SK-N-SH (cell line): ENCODE data around the gene ESRRA. TPM values are rescaled to one million over a fixed set of nuclear protein-coding genes. Genes with fewer than 3 reads are reported as not detected.

Experiments
- CTCF ChIA-PET: fragments of 300-600, 350-600 bp; formaldehyde crosslinking; extraction: SDS; loops from one replicate; lab custom pipeline; 2021; lab: Yijun Ruan, JAX
- POLR2A ChIA-PET: fragments of 350-600 bp; sonication (Branson Sonifier 250); formaldehyde crosslinking; extraction: SDS; loops from one replicate; lab custom pipeline; 2020; ENCODE audit warnings: antibody characterized with exemption, inconsistent platforms; lab: Yijun Ruan, JAX
- DNase-seq: peaks from one replicate; pipeline ENCODE4 v3.0.0; 2012
- H2AFZ ChIP-seq: fragments of 200-600 bp; sonication (generic); 2 replicates; pipeline ENCODE4 v1.8.1; 2016; ENCODE audit warnings: antibody characterized with exemption, mild to moderate bottlenecking, low read depth
- H3F3A ChIP-seq: fragments of 200-600 bp; sonication (generic); replicated peaks from 2 replicates; pipeline ENCODE3; 2016; ENCODE audit warnings: antibody characterized with exemption, mild to moderate bottlenecking; ENCODE audit not compliant: insufficient read depth
- H3K27ac ChIP-seq, 2 experiments: fragments of 200-500 bp in 1 of 2; fragments of 200-600 bp in 1 of 2; sonication (Bioruptor generic) in 1 of 2; sonication (generic), shearing (Covaris generic) in 1 of 2; 2 replicates each; pipeline versions ENCODE4 v1.5.1 to v1.6.1; 2014 to 2016; ENCODE audit warnings: low read depth in 2 of 2, inconsistent platforms in 1 of 2, low read length in 1 of 2, mild to moderate bottlenecking in 1 of 2, mixed read lengths in 1 of 2
- H3K27me3 ChIP-seq: fragments of 200-600 bp; sonication (generic), shearing (Covaris generic); 2 replicates; pipeline ENCODE4 v1.6.1; 2016; ENCODE audit warnings: mixed run types; ENCODE audit not compliant: insufficient read depth
- H3K36me3 ChIP-seq, 2 experiments: fragments of 200-500 bp in 1 of 2; fragments of 200-600 bp in 1 of 2; sonication (Bioruptor generic) in 1 of 2; sonication (generic) in 1 of 2; replicated peaks in 1 of 2; 2 replicates each; pipeline versions ENCODE3 to v1.5.1; 2014 to 2016; ENCODE audit warnings: low read length in 1 of 2, mild to moderate bottlenecking in 1 of 2; ENCODE audit not compliant: insufficient read depth in 2 of 2, control insufficient read depth in 1 of 2
- H3K4me1 ChIP-seq, 2 experiments: fragments of 200-500 bp in 1 of 2; fragments of 200-600 bp in 1 of 2; sonication (Bioruptor generic) in 1 of 2; sonication (generic), shearing (Covaris generic) in 1 of 2; 2 replicates each; pipeline versions ENCODE4 v1.5.1 to v1.6.1; 2014 to 2016; ENCODE audit warnings: low read depth in 1 of 2, low read length in 1 of 2, mixed run types in 1 of 2; ENCODE audit not compliant: insufficient read depth in 2 of 2, control insufficient read depth in 1 of 2
- H3K4me2 ChIP-seq: fragments of 200-600 bp; sonication (generic), shearing (Covaris generic); 2 replicates; pipeline ENCODE4 v1.6.1; 2017; ENCODE audit warnings: mixed run types
- H3K4me3 ChIP-seq, 2 experiments: fragments of 200-500 bp in 1 of 2; fragments of 200-600 bp in 1 of 2; sonication (Bioruptor generic) in 1 of 2; sonication (generic), shearing (Covaris generic) in 1 of 2; 2 replicates each; pipeline versions ENCODE4 v1.5.1 to v1.8.1; 2014 to 2016; ENCODE audit warnings: low read depth in 2 of 2, inconsistent platforms in 1 of 2, low read length in 1 of 2, mild to moderate bottlenecking in 1 of 2, mixed read lengths in 1 of 2, moderate library complexity in 1 of 2
- H3K79me2 ChIP-seq: fragments of 200-600 bp; sonication (generic); 2 replicates; pipeline ENCODE4 v1.8.1; 2017; ENCODE audit warnings: mild to moderate bottlenecking; ENCODE audit not compliant: insufficient read depth
- H3K9ac ChIP-seq: fragments of 200-600 bp; sonication (generic); 2 replicates; pipeline ENCODE4 v1.6.1; 2017; ENCODE audit warnings: mixed run types
- H3K9me2 ChIP-seq: fragments of 200-600 bp; sonication (generic); 2 replicates; pipeline ENCODE4 v1.6.1; 2017; ENCODE audit warnings: mixed run types
- H3K9me3 ChIP-seq: fragments of 200-600 bp; sonication (generic); 2 replicates; pipeline ENCODE4 v1.6.1; 2017; ENCODE audit warnings: mixed run types, mild to moderate bottlenecking, moderate library complexity
- H4K20me1 ChIP-seq: fragments of 200-600 bp; sonication (generic); 2 replicates; pipeline ENCODE4 v1.6.1; 2017; ENCODE audit warnings: mild to moderate bottlenecking, mixed run types; ENCODE audit not compliant: insufficient read depth
- CHD2 ChIP-seq: fragments of 150-350 bp; IDR thresholded peaks from 2 replicates; pipeline ENCODE4 v1.6.1; 2018; ENCODE audit warnings: low read length; ENCODE audit not compliant: partially characterized antibody
- EP300 ChIP-seq, 2 experiments: IDR thresholded peaks; 2 replicates each; pipeline versions ENCODE4 v1.4.0 to v1.6.1; 2012; ENCODE audit warnings: borderline replicate concordance in 1 of 2, low read depth in 1 of 2, low read length in 1 of 2
- FOSL2 ChIP-seq: IDR thresholded peaks from 2 replicates; pipeline ENCODE4 v1.4.0; 2012; ENCODE audit warnings: low read depth, mild to moderate bottlenecking, moderate library complexity, borderline replicate concordance
- FOXJ3 ChIP-seq: sonication (generic); formaldehyde crosslinking; IDR thresholded peaks from 2 replicates; pipeline ENCODE4 v1.5.1; 2020; ENCODE audit warnings: mild to moderate bottlenecking, missing genetic modification reagents
- FOXM1 ChIP-seq: IDR thresholded peaks from 2 replicates; pipeline ENCODE4 v1.4.0; 2012; ENCODE audit warnings: low read depth, mild to moderate bottlenecking
- GABPA ChIP-seq: IDR thresholded peaks from 2 replicates; pipeline ENCODE4 v1.4.0; 2012; ENCODE audit warnings: low read depth, mild to moderate bottlenecking
- GATA2 ChIP-seq: sonication (generic); formaldehyde crosslinking; IDR thresholded peaks from 2 replicates; pipeline ENCODE4 v1.5.0; 2020; ENCODE audit warnings: mild to moderate bottlenecking, missing genetic modification reagents
- IRF3 ChIP-seq: fragments of 150-350 bp; IDR thresholded peaks from 2 replicates; pipeline ENCODE4 v1.6.1; 2016; ENCODE audit warnings: mild to moderate bottlenecking, low read depth, low read length
- JUND ChIP-seq: IDR thresholded peaks from 2 replicates; pipeline ENCODE4 v1.4.0; 2012
- MAX ChIP-seq: IDR thresholded peaks from 2 replicates; pipeline ENCODE4 v1.4.0; 2012; ENCODE audit warnings: low read depth
- POLR2AphosphoS5 ChIP-seq: IDR thresholded peaks from 2 replicates; pipeline ENCODE4 v1.6.1; 2012; ENCODE audit warnings: low read depth, low read length
- RFX5 ChIP-seq: IDR thresholded peaks from 2 replicates; pipeline ENCODE4 v1.6.1; 2012; ENCODE audit warnings: mild to moderate bottlenecking, improper control_type of control experiment, low read length
- RXRA ChIP-seq: IDR thresholded peaks from 2 replicates; pipeline ENCODE4 v1.4.0; 2012; ENCODE audit warnings: low read depth, mild to moderate bottlenecking, borderline replicate concordance
- SIN3A ChIP-seq: IDR thresholded peaks from 2 replicates; pipeline ENCODE4 v1.6.1; 2012; ENCODE audit warnings: low read depth, mild to moderate bottlenecking, low read length, moderate library complexity, borderline replicate concordance
- TEAD4 ChIP-seq: IDR thresholded peaks from 2 replicates; pipeline ENCODE4 v1.4.0; 2012; ENCODE audit warnings: mild to moderate bottlenecking, borderline replicate concordance; ENCODE audit not compliant: insufficient read depth
- YY1 ChIP-seq: IDR thresholded peaks from 2 replicates; pipeline ENCODE4 v1.4.0; 2012; ENCODE audit warnings: low read depth, mild to moderate bottlenecking
- ZBTB33 ChIP-seq: IDR thresholded peaks from 2 replicates; pipeline ENCODE4 v1.4.0; 2012; ENCODE audit warnings: low read depth, borderline replicate concordance
- WGBS: methylation state at CpG from one replicate; pipeline ENCODE4 v1.1.6; 2017; ENCODE audit warnings: low lambda C conversion rate; 5-methylcytosine and 5-hydroxymethylcytosine counted together
- polyA plus RNA-seq, 3 experiments: library from polyadenylated mRNA; depleted of rRNA; stranded (reverse); fragments of >200 nt; gene quantifications; 2 replicates each; pipeline ENCODE4 v1.2.3, GENCODE V29; 2012

Gene ESRRA
- polyA plus RNA-seq, 1 of the 3 experiments (the other 2 are of a cell fraction): 27.8 TPM

- no peak for TF ChIP-seq YY1
- TF ChIP-seq POLR2AphosphoS5: no peak
- TF ChIP-seq JUND: no peak
- no peak for TF ChIP-seq IRF3
- TF ChIP-seq FOXM1: no peak
- no peak for TF ChIP-seq FOSL2
- TF ChIP-seq SIN3A: no peak
- TF ChIP-seq GATA2: no peak
- no peak for TF ChIP-seq RFX5
- no peak for TF ChIP-seq CHD2
- TF ChIP-seq ZBTB33: no peak
- DNase-seq: no peak
- Histone ChIP-seq H3K36me3 (peaks cover 0 to 2% of the 10 kb centered on the region in 2 experiments), H3K9me2 (no peaks in the 10 kb centered on the region), H3K4me2 (peak overlapping the region; percentile 84), H3K27me3 (no peaks in the 10 kb centered on the region), H4K20me1 (no peaks in the 10 kb centered on the region), H3K9ac (0 out of 2 replicates have a peak overlapping the region, but pooled peaks have one; percentile 68), H3K79me2 (peaks cover 22% of the 10 kb centered on the region; the same call in 1 of the 2 replicates), H3K4me3 (no peak overlapping the region), H2AFZ (no peak overlapping the region), H3K27ac (peak overlapping the region; percentile 83 to 96; a peak in 3 of 4 replicates), H3K9me3 (no peaks in the 10 kb centered on the region), H3K4me1 (peaks cover 5 to 18% of the 10 kb centered on the region in 2 experiments; a peak in 2 of 4 replicates), H3F3A (peaks cover 12% of the 10 kb centered on the region)
- ChIA-PET POLR2A (interaction anchor here (0.7 to 5.8 kb wide), 10 partner anchors 14 to 134 kb away, joined by 3 to 54 read pairs (median 4); partner anchors contain the start of genes FKBP2, PRDX5 and TRMT112), CTCF (interaction anchor here (0.9 to 6.7 kb wide), 28 partner anchors 8 to 814 kb away, joined by 3 to 196 read pairs (median 6); partner anchors contain the start of genes BAD, FERMT3, GPR137 and KCNK4)
- 96% methylated on average over 11 of the region's 13 CpGs for WGBS
Measured at GRCh38 chr11:64303109-64304031, 2.0 kb upstream of the ESRRA start.

GRCh38 chr11:64304032-64304315, 1.4 kb upstream of the ESRRA start:
- DNase-seq: no peak
- Histone ChIP-seq H3K4me2 (peak overlapping the region; percentile 84), H4K20me1 (no peaks in the 10 kb centered on the region), H3K9ac (peak overlapping the region; percentile 68; the same call in 1 of the 2 replicates), H3K36me3 (peaks cover 0 to 2% of the 10 kb centered on the region in 2 experiments), H3K27me3 (no peaks in the 10 kb centered on the region), H3K4me1 (peaks cover 5 to 18% of the 10 kb centered on the region in 2 experiments; a peak in 2 of 4 replicates), H3K4me3 (peak overlapping the region; percentile 67 to 82), H3F3A (peaks cover 12% of the 10 kb centered on the region), H3K79me2 (peaks cover 23% of the 10 kb centered on the region; the same call in 1 of the 2 replicates), H3K9me3 (no peaks in the 10 kb centered on the region), H2AFZ (no peak overlapping the region), H3K9me2 (no peaks in the 10 kb centered on the region), H3K27ac (peak overlapping the region; percentile 83 to 96; a peak in 3 of 4 replicates)
- ChIA-PET POLR2A (interaction anchor here (1.0 to 5.8 kb wide), 10 partner anchors 14 to 99 kb away, joined by 3 to 54 read pairs (median 4); partner anchors contain the start of genes BAD, FKBP2, GPR137 and PRDX5), CTCF (interaction anchor here (0.8 to 6.7 kb wide), 33 partner anchors 9 to 813 kb away, joined by 3 to 196 read pairs (median 6); partner anchors contain the start of genes BAD, FERMT3, GPR137 and KCNK4)
- 65% methylated on average over 3 of the region's 5 CpGs for WGBS
- TF ChIP-seq GATA2: no peak
- TF ChIP-seq RXRA: no peak
- TF ChIP-seq MAX: no peak
- no peak for TF ChIP-seq EP300 (IDR thresholded peaks at IDR 0.05; ENCODE audit: borderline replicate concordance in 1 of 2, low read depth in 1 of 2, low read length in 1 of 2)
- TF ChIP-seq FOSL2: no peak
- no peak for TF ChIP-seq IRF3
- TF ChIP-seq SIN3A: no peak
- TF ChIP-seq CHD2: no peak
- TF ChIP-seq FOXM1: no peak
- TF ChIP-seq TEAD4: no peak
- no peak for TF ChIP-seq GABPA
- no peak for TF ChIP-seq POLR2AphosphoS5
- no peak for TF ChIP-seq FOXJ3 (CRISPR knock-in tag)
- no peak for TF ChIP-seq RFX5
